ENCODE data around the gene IL6R.
"Not testable (repeated sequence)": the region's sequence is repeated elsewhere in the genome, so short reads cannot be mapped to it uniquely, and the experiment has no call there.

The IL6R gene

DNA sequence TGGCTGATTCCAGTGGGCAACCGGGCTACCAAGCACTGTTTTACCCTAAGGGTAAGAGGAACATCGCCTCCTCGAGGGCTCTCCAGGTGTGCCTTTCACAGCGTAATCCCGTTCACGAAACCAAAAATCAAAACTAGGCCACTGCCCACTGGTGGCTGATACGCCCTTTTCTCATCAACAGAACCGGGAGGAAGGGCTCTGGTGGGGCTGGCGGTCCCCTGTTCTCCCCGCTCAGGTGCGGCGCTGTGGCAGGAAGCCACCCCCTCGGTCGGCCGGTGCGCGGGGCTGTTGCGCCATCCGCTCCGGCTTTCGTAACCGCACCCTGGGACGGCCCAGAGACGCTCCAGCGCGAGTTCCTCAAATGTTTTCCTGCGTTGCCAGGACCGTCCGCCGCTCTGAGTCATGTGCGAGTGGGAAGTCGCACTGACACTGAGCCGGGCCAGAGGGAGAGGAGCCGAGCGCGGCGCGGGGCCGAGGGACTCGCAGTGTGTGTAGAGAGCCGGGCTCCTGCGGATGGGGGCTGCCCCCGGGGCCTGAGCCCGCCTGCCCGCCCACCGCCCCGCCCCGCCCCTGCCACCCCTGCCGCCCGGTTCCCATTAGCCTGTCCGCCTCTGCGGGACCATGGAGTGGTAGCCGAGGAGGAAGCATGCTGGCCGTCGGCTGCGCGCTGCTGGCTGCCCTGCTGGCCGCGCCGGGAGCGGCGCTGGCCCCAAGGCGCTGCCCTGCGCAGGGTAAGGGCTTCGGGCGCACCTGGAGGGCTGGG is at the start of gene IL6R:
Gene IL6R, plus strand, starts transcription at position 360 of the 763 bp plus-strand sequence. Its CDS starts 287 bp downstream, at position 647.
- no peak for DNase-seq (ENCODE audit: low read depth, low spot score)

DNA sequence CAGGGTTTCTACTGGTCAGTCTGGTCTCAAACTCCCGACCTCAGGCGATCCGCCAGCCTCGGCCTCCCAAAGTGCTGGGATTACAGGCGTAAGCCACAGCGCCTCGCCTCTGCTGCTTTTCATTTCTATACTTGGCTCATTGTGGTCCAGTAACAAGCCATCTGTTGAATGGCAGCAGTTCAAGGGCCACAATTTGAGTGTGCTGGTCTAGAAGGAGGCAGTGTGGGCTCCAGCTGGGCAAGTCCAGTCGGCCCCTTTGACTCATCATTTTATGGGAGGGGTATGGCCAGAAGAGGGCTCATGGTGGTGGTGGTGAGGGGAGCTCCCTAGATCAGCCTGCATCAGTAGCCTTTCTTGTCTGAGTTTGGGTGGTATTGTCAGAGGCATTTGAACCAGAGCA is 46.6 kb upstream of the IL6R start:
- no peak for DNase-seq (ENCODE audit: low read depth, low spot score)

- no peak for DNase-seq (ENCODE audit: low read depth, low spot score)
These were observed 44.9 kb upstream of the IL6R start for GRCh38 chr1:154360288-154360687.

GRCh38 chr1:154360881-154361280 is 44.3 kb upstream of the IL6R start:
- not testable (repeated sequence) for DNase-seq (ENCODE audit: low read depth, low spot score)

GRCh38 chr1:154361357-154361756 is 43.8 kb upstream of the IL6R start:
- no peak for DNase-seq (ENCODE audit: low read depth, low spot score)

GRCh38 chr1:154371436-154371835 is 33.7 kb upstream of the IL6R start:
- no peak for DNase-seq (ENCODE audit: low read depth, low spot score)

DNA sequence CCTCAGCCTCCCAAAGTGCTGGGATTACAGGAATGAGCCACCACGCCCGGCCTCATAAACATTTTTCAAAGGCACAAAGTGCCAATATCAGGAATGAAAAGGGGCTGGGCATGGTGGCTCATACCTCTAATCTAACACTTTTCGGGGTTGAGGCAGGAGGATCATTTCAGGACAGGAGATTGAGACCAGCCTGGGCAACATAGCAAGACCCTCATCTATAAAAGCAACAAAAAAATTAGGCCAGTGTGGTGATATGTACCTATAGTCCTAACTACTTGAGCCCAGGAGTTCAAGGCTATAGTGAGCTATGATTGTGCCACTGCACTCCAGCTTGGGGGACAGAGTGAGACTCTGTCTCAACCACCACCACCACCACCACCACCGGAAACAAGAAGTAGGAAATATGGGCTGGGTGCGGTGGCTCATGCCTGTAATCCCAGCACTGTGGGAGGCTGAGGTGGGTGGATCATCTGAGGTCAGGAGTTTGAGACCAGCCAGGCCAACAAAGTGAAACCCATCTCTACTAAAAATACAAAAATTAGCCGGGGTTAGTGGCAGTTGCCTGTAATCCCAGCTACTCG is 31.3 kb upstream of the IL6R start:
- DNase-seq (ENCODE audit: low read depth, low spot score): not testable (repeated sequence)

DNA sequence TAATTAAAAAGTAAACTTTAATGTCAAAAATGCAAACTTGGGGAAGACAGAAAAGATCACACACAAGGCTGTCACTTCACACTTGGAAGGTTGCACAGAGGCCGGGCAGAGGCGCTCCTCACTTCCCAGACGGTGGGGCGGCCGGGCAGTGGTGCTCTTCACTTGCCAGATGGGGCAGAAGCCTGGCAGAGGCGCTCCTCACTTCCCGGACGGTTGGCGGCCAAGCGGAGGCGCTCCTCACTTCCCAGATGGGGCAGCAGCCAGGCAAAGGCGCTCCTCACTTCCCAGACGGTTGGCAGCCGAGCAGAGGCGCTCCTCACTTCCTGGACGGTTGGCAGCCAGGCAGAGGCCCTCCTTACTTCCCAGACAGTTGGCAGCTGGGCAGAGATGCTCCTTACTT is 25.8 kb upstream of the IL6R start:
- no peak for DNase-seq (ENCODE audit: low read depth, low spot score)

GRCh38 chr1:154384650-154385489 is 20.3 kb upstream of the IL6R start:
- DNase-seq (ENCODE audit: low read depth, low spot score): no peak

DNA sequence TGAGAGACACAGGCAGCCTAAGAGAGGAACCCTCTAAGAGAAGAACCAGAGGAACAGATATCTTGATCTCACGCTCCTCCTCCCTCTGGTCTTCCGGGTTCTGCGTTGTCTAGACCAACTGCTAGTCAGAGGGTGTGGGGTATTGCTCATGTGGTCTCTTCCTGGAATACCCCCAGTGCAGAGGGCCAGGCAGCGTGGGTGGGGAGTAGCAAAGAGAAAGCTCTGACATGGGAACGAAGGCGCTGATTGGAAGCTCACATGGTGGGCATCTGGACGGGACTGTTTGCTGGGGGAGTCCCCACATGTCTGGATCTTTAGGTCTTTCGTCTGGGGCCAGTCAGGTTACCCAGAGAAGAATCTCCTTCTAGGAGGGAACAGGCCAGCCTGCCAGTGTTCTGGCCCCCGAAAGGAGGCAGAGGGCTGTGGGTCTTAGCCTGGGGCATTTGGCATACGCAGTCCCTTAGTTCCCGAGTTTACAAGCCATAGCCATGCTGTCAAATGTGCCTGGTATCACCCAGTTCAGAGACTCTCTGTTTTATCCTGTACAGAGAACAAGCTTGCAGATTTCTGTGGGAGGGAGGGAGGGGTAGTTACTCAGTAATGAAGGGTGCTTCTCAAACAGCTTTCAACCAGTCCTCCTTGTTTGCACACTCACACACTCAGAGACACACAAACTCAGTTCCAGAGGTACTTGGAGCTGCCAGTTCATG is 18.3 kb upstream of the IL6R start:
- DNase-seq (ENCODE audit: low read depth, low spot score): no peak

GRCh38 chr1:154391086-154391770 is 13.9 kb upstream of the IL6R start:
- no peak for DNase-seq (ENCODE audit: low read depth, low spot score)

- no peak for DNase-seq (ENCODE audit: low read depth, low spot score)
These were observed 7.0 kb upstream of the IL6R start for GRCh38 chr1:154398141-154398540.

- DNase-seq (ENCODE audit: low read depth, low spot score): no peak
These were observed 6.5 kb upstream of the IL6R start for GRCh38 chr1:154398678-154399077.

DNA sequence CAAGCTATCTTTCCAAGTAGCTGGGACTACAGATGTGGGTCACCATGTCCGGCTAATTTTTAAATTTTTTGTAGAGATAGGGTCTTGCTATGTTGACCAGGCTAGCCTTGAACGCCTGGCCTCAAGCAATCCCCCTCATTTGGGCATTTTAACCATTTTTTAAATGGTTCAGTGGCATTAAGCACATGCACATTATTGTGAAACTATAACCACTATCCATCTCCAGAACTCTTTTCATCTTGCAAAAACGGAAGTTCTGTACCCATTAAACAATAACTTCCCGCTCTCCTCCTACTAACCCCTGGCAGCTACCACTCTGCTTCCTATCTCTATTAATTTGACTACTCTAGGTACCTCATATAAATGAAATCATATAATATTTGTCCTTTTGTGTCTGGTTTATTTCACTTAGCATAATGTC is 4.8 kb upstream of the IL6R start:
- no peak for DNase-seq (ENCODE audit: low read depth, low spot score)

DNA sequence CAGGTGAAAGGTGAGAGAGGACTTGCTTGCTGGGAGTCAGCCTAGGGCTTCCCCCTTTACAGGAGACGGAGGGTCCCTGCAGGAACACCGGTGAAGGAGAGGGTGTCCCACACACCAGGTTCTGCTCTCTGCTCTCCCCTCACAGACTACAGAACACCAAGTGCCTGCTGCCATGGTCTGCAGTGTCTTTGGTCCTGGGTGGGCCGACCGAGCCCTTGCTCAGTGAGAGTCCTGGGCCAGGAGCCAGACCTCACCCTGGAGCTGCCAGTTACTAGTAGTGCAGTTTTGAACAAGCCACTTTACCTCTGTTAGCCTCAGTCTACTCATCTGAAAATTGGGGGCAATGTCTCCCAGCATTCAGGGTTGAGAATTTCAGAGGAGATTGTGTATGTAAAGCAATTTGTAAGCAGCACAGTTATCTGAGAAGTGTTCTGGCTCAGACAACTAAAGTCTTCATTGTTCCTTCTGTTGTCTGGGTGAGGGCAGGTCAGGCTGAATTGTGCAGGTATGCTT is 2.7 kb upstream of the IL6R start:
- no peak for DNase-seq (ENCODE audit: low read depth, low spot score)

DNA sequence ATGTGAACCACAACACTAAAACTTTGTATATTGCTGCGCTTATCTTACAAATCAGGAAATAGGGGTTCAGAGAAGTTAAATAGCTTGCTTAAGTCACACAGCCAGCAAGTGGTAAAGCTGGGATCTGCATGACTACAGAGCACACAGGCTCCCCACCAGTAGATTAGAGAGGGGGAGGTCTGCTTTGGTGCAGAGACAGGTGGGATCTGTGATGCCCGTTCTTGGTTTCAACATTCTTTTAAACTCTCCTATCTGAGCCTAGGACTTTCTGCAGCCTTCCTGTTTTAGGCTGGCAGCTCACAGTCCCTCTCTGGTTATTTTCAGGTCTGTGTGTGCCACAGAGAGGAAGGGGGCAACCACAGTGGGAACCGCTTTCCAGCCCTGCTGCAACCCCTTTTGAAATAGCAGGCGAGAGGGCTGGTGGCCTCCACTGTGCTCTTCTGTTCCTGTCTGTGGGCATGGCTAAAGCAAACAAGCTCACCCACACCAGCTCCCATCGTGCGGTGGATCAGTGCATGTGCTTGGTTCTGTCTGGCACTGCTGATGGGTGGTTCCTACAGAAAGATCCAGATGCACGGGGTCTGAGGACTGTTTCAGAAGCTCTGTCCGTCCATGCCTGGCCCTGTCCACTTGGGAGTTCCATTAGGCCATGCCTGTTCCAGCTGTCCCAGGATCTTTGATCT is 1.7 kb upstream of the IL6R start:
- no peak for DNase-seq (ENCODE audit: low read depth, low spot score)

GRCh38 chr1:154403983-154404382 is 1.2 kb upstream of the IL6R start:
- no peak for DNase-seq (ENCODE audit: low read depth, low spot score)

DNA sequence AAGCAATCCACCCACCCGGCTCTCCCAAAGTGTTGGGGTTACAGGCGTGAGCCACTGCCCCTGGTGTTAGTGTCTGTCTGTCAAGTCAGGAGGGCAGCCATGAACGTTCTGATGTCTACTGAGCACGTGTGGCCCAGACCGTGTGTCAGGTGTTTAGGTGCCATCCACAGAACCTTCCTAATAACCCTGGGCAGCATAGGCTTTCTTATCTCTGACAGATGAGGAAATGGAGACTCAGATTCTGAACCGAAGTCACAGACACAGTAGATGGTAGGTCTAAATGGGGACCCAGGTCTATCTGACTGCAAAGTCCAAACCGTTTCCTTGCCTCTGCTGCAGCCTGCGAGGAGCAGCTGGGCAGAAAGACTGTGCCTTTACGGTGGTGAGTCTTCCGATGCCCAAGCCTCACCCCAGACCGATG is 622 bp upstream of the IL6R start:
- no peak for DNase-seq (ENCODE audit: low read depth, low spot score)

GRCh38 chr1:154405747-154406571 is 816 bp downstream of the IL6R start:
- no peak for DNase-seq (ENCODE audit: low read depth, low spot score)

DNA sequence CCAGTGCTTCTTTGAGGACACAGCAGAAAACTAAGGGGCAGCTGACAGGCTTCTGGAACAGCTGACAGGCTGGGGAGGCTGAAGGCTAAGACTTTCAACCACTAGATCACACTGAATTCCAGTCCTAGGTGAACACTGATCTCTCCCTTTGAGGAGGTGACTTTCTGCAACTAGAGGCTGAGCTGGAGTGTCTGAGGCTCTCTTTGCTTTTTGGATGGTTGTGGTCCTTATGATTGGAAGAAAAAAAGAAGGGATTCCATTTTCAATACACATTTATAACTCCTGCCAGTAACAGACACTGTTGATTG is 1.4 kb downstream of the IL6R start:
- no peak for DNase-seq (ENCODE audit: low read depth, low spot score)
